Tibial nerve (tissue), 4 donors: ENCODE data around the gene CYP2A13.

Experiments
- CTCF ChIP-seq, 5 experiments: fragments of 200-600 bp in 3 of 5; fragments of 450-650 bp in 2 of 5; sonication (generic) in 3 of 5; IDR thresholded peaks; one replicate each; pipeline ENCODE4 v1.5.1; 2016 to 2019; ENCODE audit warnings: antibody characterized with exemption in 5 of 5, mild to moderate bottlenecking in 3 of 5, moderate library complexity in 2 of 5
- EP300 ChIP-seq, 2 donors: sonication (generic); formaldehyde crosslinking; IDR thresholded peaks; one replicate each; pipeline ENCODE4 v1.6.1; 2017; ENCODE audit warnings: antibody characterized with exemption in 2 of 2, mild to moderate bottlenecking in 1 of 2
- POLR2A ChIP-seq, 2 donors: fragments of 450-650 bp; IDR thresholded peaks; one replicate each; pipeline ENCODE4 v1.6.1; 2017; ENCODE audit warnings: antibody characterized with exemption in 2 of 2, mild to moderate bottlenecking in 2 of 2, moderate library complexity in 2 of 2

GRCh38 chr19:41089959-41090358, 1.7 kb downstream of the CYP2A13 start:
- no peak for TF ChIP-seq CTCF (IDR thresholded peaks at IDR 0.05)
- TF ChIP-seq POLR2A (IDR thresholded peaks at IDR 0.05), result no peak
- no peak for TF ChIP-seq EP300 (IDR thresholded peaks at IDR 0.05)
